ENCODE data around the gene CHORDC1.

GRCh38 chr11:90256404-90257157, 33.7 kb upstream of the CHORDC1 start:
- TF ChIP-seq CTCF (IDR thresholded peaks at IDR 0.05) (no peak), POLR2A (IDR thresholded peaks at IDR 0.05) (no peak), EP300 (IDR thresholded peaks at IDR 0.05) (no peak)

All from ovary (tissue), 3 donors.